OCI-LY1 (cell line): ENCODE data around the gene STX18.

Experiments
- H2AFZ ChIP-seq: fragments of 200-600 bp; sonication (generic), shearing (Covaris generic); 2 replicates; pipeline ENCODE4 v1.6.0; 2014; ENCODE audit warnings: antibody characterized with exemption, mild to moderate bottlenecking, low read length
- H3F3A ChIP-seq: fragments of 200-600 bp; sonication (generic), shearing (Covaris generic); 2 replicates; pipeline ENCODE4 v1.6.0; 2014; ENCODE audit warnings: mild to moderate bottlenecking, antibody characterized with exemption, low read length, moderate library complexity; ENCODE audit not compliant: insufficient read depth
- H3K27ac ChIP-seq: fragments of 200-600 bp; sonication (generic); 2 replicates; pipeline ENCODE4 v1.5.1; 2014; ENCODE audit warnings: low read length, mixed run types, mild to moderate bottlenecking, low read depth; ENCODE audit not compliant: poor library complexity, severe bottlenecking
- H3K27me3 ChIP-seq: fragments of 200-600 bp; sonication (generic); 2 replicates; pipeline ENCODE4 v1.6.0; 2014; ENCODE audit warnings: antibody characterized with exemption, mild to moderate bottlenecking, low read length, moderate library complexity; ENCODE audit not compliant: insufficient read depth
- H3K36me3 ChIP-seq: fragments of 200-600 bp; sonication (generic); 2 replicates; pipeline ENCODE4 v1.6.1; 2014; ENCODE audit warnings: mild to moderate bottlenecking, antibody characterized with exemption, low read length, moderate library complexity, mixed read lengths; ENCODE audit not compliant: insufficient read depth
- H3K4me1 ChIP-seq: fragments of 200-600 bp; sonication (generic); 2 replicates; pipeline ENCODE4 v1.5.1; 2014; ENCODE audit warnings: mild to moderate bottlenecking, low read length, moderate library complexity; ENCODE audit not compliant: insufficient read depth, severe bottlenecking
- H3K4me2 ChIP-seq: fragments of 200-600 bp; sonication (generic), shearing (Covaris generic); 2 replicates; pipeline ENCODE4 v1.6.1; 2014; ENCODE audit warnings: low read length
- H3K4me3 ChIP-seq: fragments of 200-600 bp; sonication (generic); 2 replicates; pipeline ENCODE4 v1.5.1; 2014; ENCODE audit warnings: low read length, low read depth, mild to moderate bottlenecking, mixed read lengths; ENCODE audit not compliant: poor library complexity, severe bottlenecking
- H3K79me2 ChIP-seq: fragments of 200-600 bp; shearing (Covaris generic); 2 replicates; pipeline ENCODE4 v1.6.1; 2016; ENCODE audit warnings: mixed run types, low read length, mixed read lengths; ENCODE audit not compliant: insufficient read depth
- H3K9ac ChIP-seq: fragments of 200-600 bp; sonication (generic), shearing (Covaris generic); 2 replicates; pipeline ENCODE4 v1.6.1; 2014; ENCODE audit warnings: mild to moderate bottlenecking, low read length, mixed read lengths
- H3K9me2 ChIP-seq: fragments of 200-600 bp; sonication (generic), shearing (Covaris generic); 2 replicates; pipeline ENCODE4 v1.6.1; 2014; ENCODE audit warnings: low read depth, mild to moderate bottlenecking, low read length, mixed read lengths
- H3K9me3 ChIP-seq: fragments of 200-600 bp; shearing (Covaris generic); 2 replicates; pipeline ENCODE4 v1.6.1; 2014; ENCODE audit warnings: low read length, mixed read lengths
- H4K20me1 ChIP-seq: fragments of 200-600 bp; sonication (generic), shearing (Covaris generic); 2 replicates; pipeline ENCODE4 v1.6.0; 2016; ENCODE audit warnings: mild to moderate bottlenecking, low read length; ENCODE audit not compliant: insufficient read depth
- EZH2 ChIP-seq: fragments of 200-600 bp; sonication (generic), shearing (Covaris generic); IDR thresholded peaks from 2 replicates; pipeline ENCODE4 v1.8.0; 2017; ENCODE audit warnings: borderline replicate concordance, mixed run types, mild to moderate bottlenecking, antibody characterized with exemption, low read length, moderate library complexity, mixed read lengths
- TF ChIP-seq, protein P1 (sequence below): fragments of 200-600 bp; sonication (generic), shearing (Covaris generic); IDR thresholded peaks from 2 replicates; pipeline ENCODE4 v1.5.1; 2017; ENCODE audit warnings: mild to moderate bottlenecking, antibody characterized with exemption, low read length, moderate library complexity, mixed read lengths

Gene STX18

DNA sequence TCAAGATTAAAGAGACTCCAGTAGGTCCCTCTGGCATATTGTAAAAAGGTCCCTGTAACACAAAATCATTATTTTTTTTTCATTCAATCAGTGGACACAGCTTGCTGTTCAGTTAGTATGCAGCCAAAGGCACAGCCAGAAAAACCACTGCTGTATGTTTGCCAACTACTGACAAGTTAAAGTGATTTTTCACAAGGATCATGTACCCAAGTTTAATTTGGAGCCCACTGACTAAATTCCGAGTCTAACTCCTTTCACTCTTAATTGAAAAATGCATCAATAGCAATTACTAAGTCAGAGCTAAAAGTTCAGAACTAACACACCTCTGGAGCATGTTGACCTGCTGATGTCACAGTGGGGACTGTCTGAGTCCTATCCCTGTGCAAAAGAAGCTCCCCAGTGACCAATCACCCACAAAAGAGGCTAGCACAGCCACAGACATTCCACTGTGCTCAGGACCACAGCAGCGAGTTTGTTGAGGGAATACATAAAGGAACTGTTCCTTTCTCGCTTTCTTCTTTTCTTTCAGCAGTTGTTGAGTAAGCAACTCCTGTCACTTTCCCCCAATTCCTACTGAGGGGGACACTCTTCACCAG, 60.4 kb downstream of the STX18 start:
- Histone ChIP-seq H3K4me2 (no peak overlapping the region), H3K9ac (no peak overlapping the region), H3K27me3 (no peaks in the 10 kb centered on the region), H4K20me1 (no peaks in the 10 kb centered on the region), H3K4me3 (no peak overlapping the region), H3K79me2 (no peaks in the 10 kb centered on the region), H3K9me2 (no peaks in the 10 kb centered on the region), H3F3A (no peaks in the 10 kb centered on the region), H3K27ac (no peak overlapping the region), H3K9me3 (no peaks in the 10 kb centered on the region), H2AFZ (no peak overlapping the region), H3K36me3 (no peaks in the 10 kb centered on the region), H3K4me1 (no peaks in the 10 kb centered on the region)
- TF ChIP-seq EZH2: no peak
- TF ChIP-seq, protein P1, sequence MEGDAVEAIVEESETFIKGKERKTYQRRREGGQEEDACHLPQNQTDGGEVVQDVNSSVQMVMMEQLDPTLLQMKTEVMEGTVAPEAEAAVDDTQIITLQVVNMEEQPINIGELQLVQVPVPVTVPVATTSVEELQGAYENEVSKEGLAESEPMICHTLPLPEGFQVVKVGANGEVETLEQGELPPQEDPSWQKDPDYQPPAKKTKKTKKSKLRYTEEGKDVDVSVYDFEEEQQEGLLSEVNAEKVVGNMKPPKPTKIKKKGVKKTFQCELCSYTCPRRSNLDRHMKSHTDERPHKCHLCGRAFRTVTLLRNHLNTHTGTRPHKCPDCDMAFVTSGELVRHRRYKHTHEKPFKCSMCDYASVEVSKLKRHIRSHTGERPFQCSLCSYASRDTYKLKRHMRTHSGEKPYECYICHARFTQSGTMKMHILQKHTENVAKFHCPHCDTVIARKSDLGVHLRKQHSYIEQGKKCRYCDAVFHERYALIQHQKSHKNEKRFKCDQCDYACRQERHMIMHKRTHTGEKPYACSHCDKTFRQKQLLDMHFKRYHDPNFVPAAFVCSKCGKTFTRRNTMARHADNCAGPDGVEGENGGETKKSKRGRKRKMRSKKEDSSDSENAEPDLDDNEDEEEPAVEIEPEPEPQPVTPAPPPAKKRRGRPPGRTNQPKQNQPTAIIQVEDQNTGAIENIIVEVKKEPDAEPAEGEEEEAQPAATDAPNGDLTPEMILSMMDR: no peak

DNA sequence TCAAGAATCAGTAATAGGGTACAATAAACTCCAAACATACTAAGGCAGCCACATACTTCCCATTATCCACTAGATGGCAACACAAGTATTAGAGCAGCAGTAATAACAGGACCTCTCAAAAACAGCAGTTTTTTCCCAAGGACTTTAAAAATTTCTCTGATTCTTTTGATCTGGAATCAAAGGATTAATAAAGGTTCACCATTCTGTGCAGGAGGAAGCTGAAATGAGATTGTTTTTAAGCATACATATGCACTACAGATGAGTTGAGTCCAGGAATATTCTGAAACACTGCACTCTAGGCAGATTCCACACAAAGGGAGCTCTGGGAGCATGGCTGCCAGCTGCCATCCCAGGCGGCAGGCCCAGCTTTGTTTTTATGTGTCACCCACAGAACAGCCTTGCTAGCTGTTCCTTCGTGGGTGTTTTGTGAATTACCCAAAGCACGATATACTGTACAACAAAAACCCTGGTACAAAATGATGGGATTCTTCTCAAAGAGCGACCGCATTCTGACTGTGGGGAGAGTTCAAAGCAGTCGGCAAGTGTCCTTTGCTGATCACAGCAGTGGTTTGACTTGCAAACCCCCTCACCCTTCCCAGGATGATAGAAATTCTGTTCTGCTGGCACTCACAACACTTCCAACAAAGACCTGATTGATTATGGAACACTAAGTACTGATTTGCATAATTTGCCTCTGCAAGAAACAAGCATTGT, 61.0 kb downstream of the STX18 start:
- no peak overlapping the region for H2AFZ ChIP-seq
- no peak overlapping the region for H3K4me2 ChIP-seq

DNA sequence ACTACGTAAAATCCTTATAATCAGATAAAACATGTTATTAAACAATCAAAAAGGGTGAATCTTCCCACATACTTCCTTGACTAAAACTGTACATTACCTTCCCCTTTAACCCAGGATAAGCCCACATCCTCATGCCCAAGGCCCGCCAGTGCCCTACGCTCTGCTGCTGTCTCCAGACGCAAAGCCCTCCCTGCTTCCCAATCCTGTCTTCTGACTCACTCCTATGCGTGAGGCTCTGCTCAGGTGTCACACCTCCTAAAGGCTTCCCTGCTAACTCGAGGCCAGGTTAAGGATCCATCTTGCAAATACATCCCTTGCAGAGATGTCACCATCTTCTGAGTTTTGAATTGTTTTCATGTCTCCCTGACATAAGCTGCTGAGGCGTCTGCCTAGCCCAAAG, 61.6 kb downstream of the STX18 start:
- Histone ChIP-seq H3K79me2 (no peaks in the 10 kb centered on the region), H3K9ac (no peak overlapping the region), H3K4me1 (no peaks in the 10 kb centered on the region), H3K4me3 (no peak overlapping the region), H3K4me2 (no peak overlapping the region), H3K9me2 (no peaks in the 10 kb centered on the region), H3K9me3 (no peaks in the 10 kb centered on the region), H3F3A (no peaks in the 10 kb centered on the region), H4K20me1 (no peaks in the 10 kb centered on the region), H3K27me3 (no peaks in the 10 kb centered on the region), H3K27ac (no peak overlapping the region), H3K36me3 (no peaks in the 10 kb centered on the region), H2AFZ (no peak overlapping the region)
- TF ChIP-seq, protein P1: no peak
- TF ChIP-seq EZH2: no peak

More for the DNA sequence above, 61.0 kb downstream of the STX18 start:
- Histone ChIP-seq H3K9me3 (no peaks in the 10 kb centered on the region), H3K9ac (no peak overlapping the region), H3K4me3 (no peak overlapping the region), H3K9me2 (no peaks in the 10 kb centered on the region), H3K79me2 (no peaks in the 10 kb centered on the region), H4K20me1 (no peaks in the 10 kb centered on the region), H3K27me3 (no peaks in the 10 kb centered on the region), H3K4me1 (no peaks in the 10 kb centered on the region), H3F3A (no peaks in the 10 kb centered on the region), H3K36me3 (no peaks in the 10 kb centered on the region), H3K27ac (no peak overlapping the region)
- TF ChIP-seq, protein P1: peak; percentile 25; the same call in 1 of the 2 replicates
- TF ChIP-seq EZH2: no peak
